Measurements from ENCODE around the gene PEX10. TPM values are rescaled to one million over a fixed set of nuclear protein-coding genes. Genes with fewer than 3 reads are reported as not detected.

PEX10 gene
- total RNA-seq, 4 donors from 2014 or later = 27.6 to 44.7 (median 37.8) TPM

- Histone ChIP-seq H3K27me3 (peaks cover 0 to 82% of the 10 kb centered on the region in 2 donors), H3K4me1 (peaks cover 0 to 6% (median 0%) of the 10 kb centered on the region in 4 donors), H3K36me3 (no peaks in the 10 kb centered on the region), H3K27ac (no peak overlapping the region), H3K9me3 (no peaks in the 10 kb centered on the region), H3K4me3 (no peak overlapping the region)
- WGBS, 2 donors = 51 to 61% methylated on average over 11 to 22 of the region's 23 CpGs
- TF ChIP-seq CTCF (IDR thresholded peaks at IDR 0.05) = no peak
- TF ChIP-seq EP300 (IDR thresholded peaks at IDR 0.05) = no peak
- no peak for TF ChIP-seq POLR2A (IDR thresholded peaks at IDR 0.05)
- DNase-seq (ENCODE audit: low spot score in 2 of 2) = no peak
These were observed 35.1 kb upstream of the PEX10 start for GRCh38 chr1:2447276-2448097.

GRCh38 chr1:2446861-2447260, 34.5 kb upstream of the PEX10 start:
- DNase-seq (ENCODE audit: low spot score in 2 of 2) = no peak
- H3K27ac ChIP-seq = no peak overlapping the region
- H3K36me3 ChIP-seq = no peaks in the 10 kb centered on the region
- peaks cover 0 to 82% of the 10 kb centered on the region in 2 donors for H3K27me3 ChIP-seq
- WGBS, 2 donors = 31 to 33% methylated on average over 8 to 9 of the region's 9 CpGs
- no peak overlapping the region for H3K4me3 ChIP-seq
- H3K9me3 ChIP-seq = no peaks in the 10 kb centered on the region
- H3K4me1 ChIP-seq = peaks cover 0 to 6% (median 0%) of the 10 kb centered on the region in 4 donors
- TF ChIP-seq POLR2A (IDR thresholded peaks at IDR 0.05) (no peak), CTCF (IDR thresholded peaks at IDR 0.05) (no peak), EP300 (IDR thresholded peaks at IDR 0.05) (no peak)

GRCh38 chr1:2446394-2446793, 34.0 kb upstream of the PEX10 start:
- no peak overlapping the region for H3K4me3 ChIP-seq
- no peak for DNase-seq (ENCODE audit: low spot score in 2 of 2)
- H3K36me3 ChIP-seq = no peaks in the 10 kb centered on the region
- peaks cover 0 to 6% (median 0%) of the 10 kb centered on the region in 4 donors for H3K4me1 ChIP-seq
- TF ChIP-seq POLR2A (IDR thresholded peaks at IDR 0.05) (no peak), EP300 (IDR thresholded peaks at IDR 0.05) (no peak), CTCF (IDR thresholded peaks at IDR 0.05) (no peak)
- no peaks in the 10 kb centered on the region for H3K9me3 ChIP-seq
- H3K27ac ChIP-seq = no peak overlapping the region
- WGBS, 2 donors = 15 to 16% methylated on average over 9 to 13 of the region's 13 CpGs
- H3K27me3 ChIP-seq = peaks cover 0 to 82% of the 10 kb centered on the region in 2 donors

GRCh38 chr1:2445823-2446215, 33.5 kb upstream of the PEX10 start:
- Histone ChIP-seq H3K4me1 (peaks cover 0 to 6% (median 0%) of the 10 kb centered on the region in 4 donors), H3K27me3 (peaks cover 0 to 82% of the 10 kb centered on the region in 2 donors), H3K36me3 (no peaks in the 10 kb centered on the region), H3K27ac (no peak overlapping the region), H3K9me3 (no peaks in the 10 kb centered on the region), H3K4me3 (no peak overlapping the region)
- no peak for DNase-seq (ENCODE audit: low spot score in 2 of 2)
- WGBS, 2 donors = 76 to 85% methylated on average over 12 to 15 of the region's 15 CpGs
- no peak for TF ChIP-seq EP300 (IDR thresholded peaks at IDR 0.05)
- no peak for TF ChIP-seq POLR2A (IDR thresholded peaks at IDR 0.05)
- no peak for TF ChIP-seq CTCF (IDR thresholded peaks at IDR 0.05)

- Histone ChIP-seq H3K27ac (no peak overlapping the region), H3K4me1 (peaks cover 0 to 6% (median 0%) of the 10 kb centered on the region in 4 donors), H3K9me3 (no peaks in the 10 kb centered on the region), H3K36me3 (no peaks in the 10 kb centered on the region), H3K27me3 (peaks cover 0 to 82% of the 10 kb centered on the region in 2 donors), H3K4me3 (no peak overlapping the region)
- no peak for TF ChIP-seq POLR2A (IDR thresholded peaks at IDR 0.05)
- TF ChIP-seq EP300 (IDR thresholded peaks at IDR 0.05) = no peak
- no peak for TF ChIP-seq CTCF (IDR thresholded peaks at IDR 0.05)
- DNase-seq (ENCODE audit: low spot score in 2 of 2) = no peak
- 55 to 70% methylated on average over 14 of the region's 16 CpGs for WGBS, 2 donors
These were observed 32.9 kb upstream of the PEX10 start for GRCh38 chr1:2445162-2445822.
